H9 (cell line): ENCODE measurements around the gene SUCLG1. TPM values are rescaled to one million over a fixed set of nuclear protein-coding genes. Genes with fewer than 3 reads are reported as not detected.

ENCODE experiments used
- DNase-seq: peaks from one replicate; pipeline ENCODE4 v3.0.0-alpha.2; 2017
- H2AFZ ChIP-seq: one replicate; pipeline ENCODE4 v1.6.1; 2013; ENCODE audit warnings: mild to moderate bottlenecking, low read length, control low read depth, moderate library complexity
- H2AK5ac ChIP-seq: 2 replicates; pipeline ENCODE4 v1.6.1; 2013; ENCODE audit warnings: low read length, control low read depth, mixed read lengths; ENCODE audit not compliant: insufficient read length
- H2BK120ac ChIP-seq: one replicate; pipeline ENCODE4 v1.6.1; 2013; ENCODE audit warnings: low read depth, mild to moderate bottlenecking, low read length, control low read depth, inconsistent platforms; ENCODE audit not compliant: poor library complexity, severe bottlenecking
- H2BK12ac ChIP-seq: 2 replicates; pipeline ENCODE4 v1.6.1; 2013; ENCODE audit warnings: low read length, control low read depth, mixed read lengths, low read depth; ENCODE audit not compliant: insufficient read length
- H2BK15ac ChIP-seq: 2 replicates; pipeline ENCODE4 v1.6.1; 2013; ENCODE audit warnings: low read depth, low read length, control low read depth
- H2BK20ac ChIP-seq: one replicate; pipeline ENCODE4 v1.6.1; 2013; ENCODE audit warnings: low read depth, mild to moderate bottlenecking, low read length, control low read depth, inconsistent platforms; ENCODE audit not compliant: poor library complexity, severe bottlenecking
- H2BK5ac ChIP-seq: 2 replicates; pipeline ENCODE4 v1.6.1; 2013; ENCODE audit warnings: low read length, control low read depth, mixed read lengths; ENCODE audit not compliant: insufficient read length
- H3K14ac ChIP-seq: 2 replicates; pipeline ENCODE4 v1.6.1; 2013; ENCODE audit warnings: low read length, control low read depth; ENCODE audit not compliant: insufficient read depth
- H3K18ac ChIP-seq: 2 replicates; pipeline ENCODE4 v1.6.1; 2013; ENCODE audit warnings: low read depth, mild to moderate bottlenecking, mixed read lengths, low read length, control low read depth; ENCODE audit not compliant: insufficient read length
- H3K23ac ChIP-seq: 2 replicates; pipeline ENCODE4 v1.6.1; 2013; ENCODE audit warnings: low read length, control low read depth, mixed read lengths, low read depth; ENCODE audit not compliant: insufficient read length
- H3K23me2 ChIP-seq: 2 replicates; pipeline ENCODE4 v1.6.1; 2013; ENCODE audit warnings: low read depth, mild to moderate bottlenecking, mixed read lengths, low read length, control low read depth; ENCODE audit not compliant: insufficient read length, poor library complexity, severe bottlenecking
- H3K27ac ChIP-seq: 2 replicates; pipeline ENCODE4 v1.5.1; 2013; ENCODE audit warnings: low read length, control low read depth, mixed read lengths, low read depth; ENCODE audit not compliant: insufficient read length
- H3K27me3 ChIP-seq: 2 replicates; pipeline ENCODE4 v1.6.1; 2013; ENCODE audit warnings: low read length, control low read depth, inconsistent platforms; ENCODE audit not compliant: insufficient read depth
- H3K4ac ChIP-seq: 2 replicates; pipeline ENCODE4 v1.6.1; 2013; ENCODE audit warnings: low read depth, mild to moderate bottlenecking, control low read depth, inconsistent platforms, low read length, moderate library complexity
- H3K4me1 ChIP-seq: 2 replicates; pipeline ENCODE4 v1.6.1; 2013; ENCODE audit warnings: low read length, control low read depth, inconsistent platforms; ENCODE audit not compliant: insufficient read depth
- H3K4me2 ChIP-seq: 2 replicates; pipeline ENCODE4 v1.6.1; 2013; ENCODE audit warnings: low read length, control low read depth, mixed read lengths; ENCODE audit not compliant: insufficient read length, insufficient read depth
- H3K56ac ChIP-seq: 2 replicates; pipeline ENCODE4 v1.6.1; 2013; ENCODE audit warnings: low read depth, mild to moderate bottlenecking, mixed read lengths, low read length, control low read depth; ENCODE audit not compliant: insufficient read length
- H3K79me1 ChIP-seq: 2 replicates; pipeline ENCODE4 v1.6.1; 2013; ENCODE audit warnings: low read depth, mild to moderate bottlenecking, moderate library complexity, low read length, control low read depth, inconsistent platforms; ENCODE audit not compliant: insufficient read depth, poor library complexity, severe bottlenecking
- H3K79me2 ChIP-seq: 2 replicates; pipeline ENCODE4 v1.6.1; 2013; ENCODE audit warnings: low read length, control low read depth, inconsistent platforms; ENCODE audit not compliant: insufficient read depth
- H3K9ac ChIP-seq: 2 replicates; pipeline ENCODE4 v1.6.1; 2013; ENCODE audit warnings: low read length, control low read depth, mixed read lengths; ENCODE audit not compliant: insufficient read length; ENCODE audit errors: extremely low read depth
- H3K9me3 ChIP-seq: one replicate; pipeline ENCODE4 v1.6.1; 2013; ENCODE audit warnings: low read depth, low read length, inconsistent platforms; ENCODE audit not compliant: control insufficient read depth
- H3T11ph ChIP-seq: one replicate; pipeline ENCODE4 v1.6.1; 2013; ENCODE audit warnings: mild to moderate bottlenecking, low read length, control low read depth, inconsistent platforms
- H4K20me1 ChIP-seq: one replicate; pipeline ENCODE4 v1.6.1; 2013; ENCODE audit not compliant: control insufficient read depth, insufficient read length, insufficient read depth
- H4K5ac ChIP-seq: 2 replicates; pipeline ENCODE4 v1.6.1; 2013; ENCODE audit warnings: low read depth, mild to moderate bottlenecking, mixed read lengths, low read length, control low read depth; ENCODE audit not compliant: insufficient read length
- H4K8ac ChIP-seq: replicated peaks from 2 replicates; pipeline ENCODE4 v1.6.1; 2013; ENCODE audit warnings: low read length, control low read depth, mixed read lengths, low read depth; ENCODE audit not compliant: insufficient read length
- H4K91ac ChIP-seq: 2 replicates; pipeline ENCODE4 v1.6.1; 2013; ENCODE audit warnings: low read depth, mild to moderate bottlenecking, moderate library complexity, mixed read lengths, low read length, control low read depth; ENCODE audit not compliant: insufficient read length
- H3K27ac Mint-ChIP-seq, 3 experiments: 2 replicates in 2 of 3; 3 replicates in 1 of 3; pipeline ENCODE4 v1.8.0; 2020 to 2021; ENCODE audit warnings: mixed read lengths in 3 of 3, mild to moderate bottlenecking in 1 of 3, moderate library complexity in 1 of 3
- H3K27me3 Mint-ChIP-seq: 2 replicates; pipeline ENCODE4 v1.8.0; 2021; ENCODE audit warnings: low read depth, mild to moderate bottlenecking, moderate library complexity, mixed read lengths
- H3K36me3 Mint-ChIP-seq, 3 experiments: 2 replicates in 2 of 3; 3 replicates in 1 of 3; pipeline ENCODE4 v1.8.0; 2020 to 2021; ENCODE audit warnings: low read depth in 3 of 3, mixed read lengths in 3 of 3; ENCODE audit not compliant: insufficient read depth in 1 of 3
- H3K4me1 Mint-ChIP-seq, 2 experiments: 2 replicates each; pipeline ENCODE4 v1.8.0; 2020; ENCODE audit warnings: mixed read lengths in 2 of 2
- H3K4me3 Mint-ChIP-seq, 2 experiments: 2 replicates in 1 of 2; 3 replicates in 1 of 2; pipeline ENCODE4 v1.8.0; 2020 to 2021; ENCODE audit warnings: mild to moderate bottlenecking in 2 of 2, mixed read lengths in 2 of 2, moderate library complexity in 1 of 2
- H3K9me3 Mint-ChIP-seq, 2 experiments: 2 replicates in 1 of 2; 3 replicates in 1 of 2; pipeline ENCODE4 v1.8.0; 2020; ENCODE audit warnings: mild to moderate bottlenecking in 2 of 2, mixed read lengths in 2 of 2, moderate library complexity in 1 of 2
- WGBS: extraction: QIAGEN DNeasy Blood & Tissue Kit; methylation state at CpG from one replicate; pipeline ENCODE4 v1.1.7; 2013; ENCODE audit warnings: missing lambda C conversion rate, low lambda C conversion rate, mixed read lengths; ENCODE audit not compliant: insufficient read length; ENCODE audit errors: extremely low coverage; 5-methylcytosine and 5-hydroxymethylcytosine counted together
- total RNA-seq: library from RNA; stranded (reverse); gene quantifications from 2 replicates; pipeline ENCODE4 v1.2.1, GENCODE V29; 2021
- TF ChIP-seq, protein P1 (sequence below): fragments of 200-600 bp; sonication (generic); conservative IDR thresholded peaks from 3 replicates; pipeline ENCODE4 v1.8.0; 2021; ENCODE audit warnings: antibody characterized with exemption, mild to moderate bottlenecking

The SUCLG1 gene
- total RNA-seq, 1 experiment from 2014 or later, result 40.0 TPM

DNA sequence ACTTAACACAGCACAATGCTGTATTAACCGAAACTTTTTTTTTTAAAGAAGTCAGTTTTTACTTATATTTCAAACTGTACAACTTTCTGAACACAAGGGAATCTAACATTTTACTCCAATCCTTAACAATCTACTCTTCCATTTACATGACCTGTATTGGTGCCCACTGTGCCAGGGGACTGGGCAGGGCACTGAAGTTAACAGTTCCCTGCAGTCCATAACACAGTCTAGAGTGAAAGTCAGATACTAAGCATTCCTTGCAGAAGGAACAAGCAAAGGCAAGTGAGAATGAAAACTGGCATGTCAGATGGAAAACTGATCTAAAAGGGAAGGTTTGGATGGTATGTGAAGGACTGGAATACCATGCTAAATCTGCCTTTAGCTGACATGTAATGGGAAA lies 29.8 kb downstream of the SUCLG1 start:
- Mint-ChIP-seq H3K27me3 (no peaks in the 10 kb centered on the region), H3K27ac (no peak overlapping the region), H3K4me3 (no peak overlapping the region), H3K9me3 (no peaks in the 10 kb centered on the region), H3K4me1 (peaks cover 2% of the 10 kb centered on the region in 2 experiments; a peak in 2 of 4 replicates), H3K36me3 (peaks cover 2 to 35% (median 16%) of the 10 kb centered on the region in 3 experiments; a peak in 5 of 7 replicates)
- no peak overlapping the region for H3K23ac ChIP-seq
- no peak for DNase-seq
- TF ChIP-seq, protein P1, sequence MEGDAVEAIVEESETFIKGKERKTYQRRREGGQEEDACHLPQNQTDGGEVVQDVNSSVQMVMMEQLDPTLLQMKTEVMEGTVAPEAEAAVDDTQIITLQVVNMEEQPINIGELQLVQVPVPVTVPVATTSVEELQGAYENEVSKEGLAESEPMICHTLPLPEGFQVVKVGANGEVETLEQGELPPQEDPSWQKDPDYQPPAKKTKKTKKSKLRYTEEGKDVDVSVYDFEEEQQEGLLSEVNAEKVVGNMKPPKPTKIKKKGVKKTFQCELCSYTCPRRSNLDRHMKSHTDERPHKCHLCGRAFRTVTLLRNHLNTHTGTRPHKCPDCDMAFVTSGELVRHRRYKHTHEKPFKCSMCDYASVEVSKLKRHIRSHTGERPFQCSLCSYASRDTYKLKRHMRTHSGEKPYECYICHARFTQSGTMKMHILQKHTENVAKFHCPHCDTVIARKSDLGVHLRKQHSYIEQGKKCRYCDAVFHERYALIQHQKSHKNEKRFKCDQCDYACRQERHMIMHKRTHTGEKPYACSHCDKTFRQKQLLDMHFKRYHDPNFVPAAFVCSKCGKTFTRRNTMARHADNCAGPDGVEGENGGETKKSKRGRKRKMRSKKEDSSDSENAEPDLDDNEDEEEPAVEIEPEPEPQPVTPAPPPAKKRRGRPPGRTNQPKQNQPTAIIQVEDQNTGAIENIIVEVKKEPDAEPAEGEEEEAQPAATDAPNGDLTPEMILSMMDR, result no peak
- no peaks in the 10 kb centered on the region for H3K79me2 ChIP-seq
- no peak overlapping the region for H2BK15ac ChIP-seq
- H2AK5ac ChIP-seq, result no peak overlapping the region
- no peak overlapping the region for H3K4me2 ChIP-seq
- no peak overlapping the region for H3K4ac ChIP-seq
- no peak overlapping the region for H4K5ac ChIP-seq
- H2BK12ac ChIP-seq, result no peak overlapping the region
- no peak overlapping the region for H4K8ac ChIP-seq
- H4K20me1 ChIP-seq, result no peaks in the 10 kb centered on the region
- H3K79me1 ChIP-seq, result no peaks in the 10 kb centered on the region
- no peak overlapping the region for H2BK5ac ChIP-seq
- H3K9ac ChIP-seq, result no peak overlapping the region
- H4K91ac ChIP-seq, result no peak overlapping the region
- no peaks in the 10 kb centered on the region for H3K9me3 ChIP-seq
- no CpG with 5 or more reads among the region's 1 CpG for WGBS
- H3K27me3 ChIP-seq, result no peaks in the 10 kb centered on the region
- H3K56ac ChIP-seq, result no peak overlapping the region
- no peak overlapping the region for H2BK20ac ChIP-seq
- H3K27ac ChIP-seq, result no peak overlapping the region
- no peak overlapping the region for H2BK120ac ChIP-seq
- no peak overlapping the region for H2AFZ ChIP-seq
- H3K18ac ChIP-seq, result no peak overlapping the region
- no peaks in the 10 kb centered on the region for H3K23me2 ChIP-seq
- no peak overlapping the region for H3T11ph ChIP-seq
- no peak overlapping the region for H3K14ac ChIP-seq
- no peaks in the 10 kb centered on the region for H3K4me1 ChIP-seq
